GM18502 (cell line): ENCODE results near the gene SMURF2.
A peak's percentile ranks its signal among the peaks of the same experiment; 100 is the strongest.
"Not testable (repeated sequence)": the region's sequence is repeated elsewhere in the genome, so short reads cannot be mapped to it uniquely, and the experiment has no call there.

Experiments
- ATAC-seq: cut with Tn5 transposase; IDR thresholded peaks from one replicate; pipeline ENCODE4 v1.9.1; 2021; ENCODE audit warnings: mild to moderate bottlenecking; ENCODE audit not compliant: unreplicated experiment, poor library complexity

The SMURF2 gene

DNA sequence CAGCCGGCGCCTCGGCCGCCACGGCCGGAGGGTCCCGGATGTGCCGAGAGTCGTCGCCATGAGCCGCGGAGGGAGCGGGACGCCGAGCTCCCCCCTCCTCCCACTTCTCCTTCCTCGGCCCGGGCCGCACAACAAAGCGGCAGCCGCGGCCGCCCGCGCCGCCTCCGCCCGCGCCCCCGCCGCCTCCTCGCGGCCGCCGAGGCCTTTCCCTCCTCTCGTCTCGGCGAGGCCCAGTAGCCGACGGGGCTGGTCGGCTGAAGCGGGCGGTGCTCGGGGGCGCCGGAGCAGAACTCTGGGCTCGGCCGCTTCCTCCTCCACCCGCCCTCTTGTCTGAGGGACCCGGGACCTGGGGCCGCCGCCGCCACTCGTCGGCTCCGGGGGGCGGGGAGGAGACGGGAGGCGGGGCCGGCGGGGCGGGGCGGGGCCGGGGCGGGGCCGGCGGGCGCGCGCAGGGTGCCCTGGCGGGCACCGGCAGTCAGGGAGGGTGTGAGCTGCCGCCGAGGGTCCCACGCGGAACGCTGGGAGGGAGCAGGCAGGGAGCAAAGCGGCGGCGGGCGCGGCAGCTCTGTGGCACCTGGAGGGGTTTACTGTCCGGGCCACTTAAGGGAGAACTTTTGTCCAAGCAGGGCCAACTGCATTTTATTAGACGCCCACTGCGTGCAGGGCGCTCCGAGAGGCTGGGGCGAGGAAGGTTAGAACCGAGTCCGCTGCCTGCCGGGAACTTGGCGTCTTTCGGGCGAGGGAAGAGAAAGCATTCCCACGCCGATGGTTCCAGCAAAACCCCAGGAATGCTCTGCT is at the start of gene SMURF2:
Gene SMURF2, minus strand, starts transcription at position 332 of the 798 bp plus-strand sequence. CDS start 427 bp downstream, outside the sequence.
- peak; percentile 89 for ATAC-seq

GRCh38 chr17:64709481-64709880 is 47.4 kb upstream of the SMURF2 start:
- no peak for ATAC-seq

GRCh38 chr17:64707050-64707591 is 45.0 kb upstream of the SMURF2 start:
- ATAC-seq, result no peak

DNA sequence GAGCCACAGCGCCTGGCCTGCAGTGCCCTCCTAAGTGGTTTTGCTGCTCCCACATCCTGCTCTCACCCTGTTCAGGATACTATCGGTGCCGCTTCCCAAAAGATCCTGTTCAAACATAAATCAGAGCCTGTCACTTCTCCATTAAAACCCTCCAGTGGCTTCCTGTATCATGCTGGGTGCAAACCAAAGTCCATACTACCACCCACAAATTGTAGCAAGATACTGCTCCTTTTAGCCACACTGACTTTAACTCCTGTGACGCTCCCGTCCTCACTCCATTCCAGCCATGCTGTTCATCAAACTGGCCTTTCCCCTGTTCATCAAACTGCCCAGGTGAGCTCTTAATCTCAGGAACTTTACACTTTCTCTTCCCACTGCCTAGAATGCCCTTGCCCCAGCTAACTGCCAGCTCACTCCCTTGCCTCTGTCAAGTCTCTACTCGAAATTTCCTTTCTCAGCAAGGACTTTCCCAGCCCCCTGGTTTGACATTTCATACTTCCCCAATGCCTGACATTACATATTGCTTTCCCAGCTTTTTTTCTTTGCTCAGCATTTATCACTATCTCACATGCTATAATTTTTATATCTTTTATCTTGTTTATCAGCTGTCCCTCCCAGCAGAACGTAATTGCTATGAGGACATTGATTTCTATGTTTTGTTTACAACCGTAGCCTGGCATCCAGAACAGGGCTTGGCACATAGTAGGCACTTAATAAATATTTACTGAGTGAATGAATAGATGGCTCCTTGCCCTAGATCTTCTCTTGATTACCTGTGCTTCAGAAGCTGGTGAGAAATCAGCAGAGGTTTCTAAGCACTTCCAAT is 44.3 kb upstream of the SMURF2 start:
- no peak for ATAC-seq

DNA sequence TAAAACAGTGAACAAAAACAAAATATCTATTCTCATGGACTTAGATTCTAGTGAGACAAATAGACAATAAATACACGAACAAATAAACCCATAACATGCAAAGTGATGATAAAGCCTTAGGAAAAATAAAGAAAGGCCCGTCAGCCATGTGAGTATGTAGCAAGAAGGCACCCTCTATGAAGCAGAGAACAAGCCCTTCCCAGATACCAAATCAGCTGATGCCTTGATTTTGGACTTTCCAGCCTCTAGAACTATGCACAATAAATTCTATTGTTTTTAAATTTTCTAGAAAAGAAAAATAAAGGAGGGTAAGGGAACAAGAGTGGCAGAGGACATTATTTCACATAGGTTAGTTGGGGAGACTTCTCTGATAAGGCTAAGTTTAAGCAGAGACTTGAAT is 40.7 kb upstream of the SMURF2 start:
- ATAC-seq, result no peak

- no peak for ATAC-seq
Measured at GRCh38 chr17:64698725-64699124, 36.6 kb upstream of the SMURF2 start.

DNA sequence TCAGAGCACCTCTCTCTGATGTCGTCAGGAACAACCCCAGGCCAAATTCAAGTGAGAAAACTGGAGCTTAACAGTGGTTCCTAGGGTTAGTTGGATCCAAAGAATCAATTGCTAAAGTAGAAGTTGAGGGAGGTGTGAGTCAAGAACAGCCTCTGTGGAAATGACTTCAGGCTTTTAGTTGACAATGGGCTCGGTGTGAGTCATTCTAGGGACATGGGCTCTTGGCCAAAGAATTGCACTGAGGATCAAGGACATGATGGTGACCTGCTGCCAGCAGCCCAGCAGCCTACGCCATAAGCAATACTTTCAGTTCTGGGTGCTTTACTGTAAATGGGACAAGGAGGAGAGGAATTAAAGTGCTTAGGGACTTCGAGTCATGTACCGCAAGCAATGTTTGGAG is 32.1 kb upstream of the SMURF2 start:
- no peak for ATAC-seq

DNA sequence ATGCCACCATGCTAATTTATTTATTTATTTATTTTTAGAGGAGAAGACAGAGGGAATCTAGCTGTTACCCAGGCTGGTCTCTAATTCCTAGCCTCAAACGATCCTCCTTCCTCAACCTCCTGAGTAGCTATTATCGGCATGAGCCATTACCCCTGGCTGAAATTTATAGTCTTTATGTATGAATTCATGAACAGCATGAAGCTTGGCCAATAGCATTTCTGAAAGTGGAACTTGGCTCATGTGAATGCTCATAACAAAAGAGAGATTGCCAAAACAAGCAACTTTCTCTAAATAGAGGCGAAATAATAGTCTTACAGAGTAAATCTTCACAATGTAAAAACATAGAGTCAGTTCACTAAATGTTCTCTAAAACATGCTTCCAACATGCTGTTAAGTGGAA is 30.1 kb upstream of the SMURF2 start:
- no peak for ATAC-seq

DNA sequence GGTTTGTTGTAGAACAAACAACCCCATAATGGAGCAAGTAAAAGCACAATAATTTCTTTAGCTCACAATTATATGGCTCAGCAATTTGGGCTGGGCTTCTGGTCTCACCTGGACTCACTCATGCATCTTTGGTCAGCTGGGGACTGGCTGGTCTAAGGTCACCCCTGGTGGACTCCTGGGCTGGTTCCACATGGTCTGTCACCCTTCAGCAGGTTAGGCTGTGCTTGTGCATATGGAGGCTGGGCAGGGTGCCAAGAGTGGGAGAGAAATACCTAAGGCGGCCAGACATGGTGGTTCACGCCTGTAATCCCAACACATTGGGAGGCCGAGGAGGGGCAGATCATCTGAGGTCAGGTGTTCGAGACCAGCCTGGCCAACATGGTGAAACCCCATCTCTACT is 27.0 kb upstream of the SMURF2 start:
- no peak for ATAC-seq

GRCh38 chr17:64688481-64688880 is 26.4 kb upstream of the SMURF2 start:
- ATAC-seq, result no peak

DNA sequence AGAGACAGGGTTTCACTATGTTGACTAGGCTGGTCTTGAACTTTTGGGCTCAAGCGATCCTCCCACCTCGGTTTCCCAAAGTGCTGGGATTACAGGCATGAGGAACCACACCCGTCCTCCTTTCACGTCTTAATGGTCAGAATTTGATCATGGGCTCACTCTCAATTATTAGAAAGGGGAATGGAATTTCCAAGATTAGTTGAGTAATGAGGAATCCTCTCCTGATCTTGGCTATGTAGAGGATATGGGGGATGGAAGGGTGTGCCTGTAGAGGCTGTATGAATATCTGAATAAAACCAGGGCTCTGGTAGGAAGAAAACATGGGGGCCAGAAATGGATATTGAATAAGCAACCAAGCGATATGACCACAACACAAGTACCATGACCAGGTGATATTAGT is 25.9 kb upstream of the SMURF2 start:
- ATAC-seq, result no peak

- no peak for ATAC-seq
Measured at GRCh38 chr17:64687376-64687775, 25.3 kb upstream of the SMURF2 start.

- no peak for ATAC-seq
Measured at GRCh38 chr17:64686705-64687104, 24.6 kb upstream of the SMURF2 start.

GRCh38 chr17:64685705-64686104 is 23.6 kb upstream of the SMURF2 start:
- ATAC-seq, result no peak

DNA sequence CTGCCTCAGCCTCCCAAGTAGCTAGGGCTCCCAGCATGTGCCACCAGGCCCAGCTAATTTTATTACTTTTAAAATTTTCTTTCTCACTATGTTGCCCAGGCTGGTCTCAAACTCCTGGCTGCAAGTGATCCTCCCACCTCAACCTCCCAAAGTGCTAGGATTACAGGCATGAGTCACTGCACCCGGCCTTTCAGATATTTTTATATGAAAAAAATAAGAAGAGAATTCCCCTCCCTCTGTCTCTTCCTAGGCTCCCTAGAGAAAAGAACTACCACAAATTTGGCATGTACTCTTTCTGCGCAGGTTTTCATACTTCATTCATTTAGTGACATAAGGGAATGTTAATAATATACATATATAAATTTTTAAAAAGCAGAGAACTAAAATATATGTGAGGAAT is 21.7 kb upstream of the SMURF2 start:
- no peak for ATAC-seq

DNA sequence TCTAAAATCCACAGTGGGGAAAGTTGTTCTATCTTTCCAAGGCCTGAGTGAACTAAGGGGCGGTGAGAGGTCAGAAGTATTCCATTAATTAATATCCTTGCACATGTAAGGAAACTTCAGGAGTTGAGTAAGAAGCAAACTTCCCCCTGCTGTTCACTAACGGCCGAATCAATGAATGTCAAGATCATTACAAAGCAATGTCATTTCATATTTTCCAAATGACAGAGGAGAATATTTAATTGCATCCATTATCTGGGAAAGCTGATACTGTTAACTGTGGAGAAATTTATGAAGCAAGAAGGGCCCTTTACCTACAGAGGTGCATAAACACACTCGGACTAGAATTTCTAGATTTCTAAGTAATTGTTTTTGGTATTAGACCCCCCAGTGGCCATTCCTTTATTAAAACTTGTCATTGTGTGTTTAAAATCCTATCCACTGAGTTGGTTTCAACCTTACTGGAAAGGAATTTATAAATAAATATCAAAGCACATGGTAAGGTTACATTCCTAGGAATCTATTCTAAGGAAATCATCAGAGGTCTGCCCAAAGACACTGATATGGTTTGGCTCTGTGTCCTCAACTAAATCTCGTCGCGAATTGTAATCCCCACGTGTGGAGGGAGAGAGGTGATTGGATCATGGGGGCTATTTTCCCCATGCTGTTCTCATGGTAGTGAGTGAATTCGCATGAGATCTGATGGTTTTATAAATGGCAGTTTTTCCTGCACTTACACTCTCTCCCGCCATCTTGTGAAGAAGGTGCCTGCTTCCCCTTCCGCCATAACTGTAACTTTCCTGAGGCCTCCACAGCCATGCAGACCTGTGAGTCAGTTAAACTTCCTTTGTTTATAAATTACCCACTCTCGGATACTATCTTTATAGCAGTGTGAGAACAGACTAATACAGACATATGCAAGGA is 20.4 kb upstream of the SMURF2 start:
- no peak for ATAC-seq

GRCh38 chr17:64679710-64680216 is 17.7 kb upstream of the SMURF2 start:
- no peak for ATAC-seq

DNA sequence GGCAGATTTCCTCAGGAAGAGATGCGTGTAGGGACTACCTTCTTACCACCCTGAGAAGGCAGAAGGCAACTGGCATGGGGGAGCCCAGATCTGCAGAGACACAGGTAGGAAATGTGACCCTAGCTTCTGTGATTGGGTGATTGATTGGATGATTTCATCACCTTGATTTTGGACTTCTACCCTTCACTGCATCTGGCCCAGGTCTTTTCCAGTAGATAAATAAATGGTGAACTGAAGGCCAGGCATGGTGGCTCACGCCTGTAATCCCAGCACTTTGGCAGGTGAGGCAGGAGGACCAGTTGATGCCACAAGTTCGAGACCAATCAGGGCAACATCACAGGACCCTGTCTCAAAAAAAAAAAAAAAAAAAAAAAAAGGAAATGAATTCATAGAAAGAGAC is 14.7 kb upstream of the SMURF2 start:
- ATAC-seq, result no peak

DNA sequence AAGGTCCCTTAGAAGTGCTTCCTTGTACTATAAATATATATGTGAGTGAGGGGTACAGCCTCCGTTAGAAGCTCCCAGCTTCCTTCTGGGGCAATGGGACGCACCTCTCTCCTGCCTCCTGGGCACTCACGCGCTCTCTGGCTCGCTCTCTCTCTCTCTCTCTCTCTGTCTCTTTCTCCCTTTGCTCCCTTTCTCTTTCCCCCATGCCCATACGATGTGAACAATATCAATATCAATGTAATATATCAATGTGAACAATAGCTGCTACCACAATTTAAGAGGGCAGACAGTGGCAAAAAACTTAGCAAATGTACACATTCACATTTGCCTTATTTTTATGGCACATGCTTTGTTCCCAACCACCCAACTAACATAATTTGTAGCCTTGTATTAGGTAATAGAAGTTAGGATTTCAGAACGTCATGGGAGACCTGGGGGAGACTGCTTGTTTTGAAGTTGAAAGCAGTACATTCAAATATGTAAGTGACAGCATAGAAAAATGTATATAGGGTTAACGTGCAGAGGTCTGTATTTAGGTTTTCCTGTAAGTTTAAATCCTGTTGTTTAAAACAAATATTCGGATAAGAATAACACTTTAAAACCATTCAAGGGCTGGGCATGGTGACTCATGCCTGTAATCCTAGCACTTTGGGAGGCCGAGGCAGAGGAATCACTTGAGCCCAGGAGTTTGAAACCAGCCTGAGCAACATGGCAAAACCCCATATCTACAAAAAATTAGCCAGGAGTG is 8.9 kb upstream of the SMURF2 start:
- ATAC-seq, result not testable (repeated sequence)
